Vagina (tissue), 2 donors: ENCODE results near the gene KPTN.

Experiments
- CTCF ChIP-seq, 3 experiments: fragments of 450-650 bp in 2 of 3; fragments of 200-600 bp in 1 of 3; sonication (generic) in 1 of 3; IDR thresholded peaks; one replicate each; pipeline ENCODE4 v1.5.1; 2017 to 2019; ENCODE audit warnings: antibody characterized with exemption in 3 of 3, mild to moderate bottlenecking in 2 of 3, moderate library complexity in 2 of 3
- POLR2A ChIP-seq, 2 donors: fragments of 450-650 bp; IDR thresholded peaks; one replicate each; pipeline ENCODE4 v1.6.1; 2017; ENCODE audit warnings: antibody characterized with exemption in 2 of 2, mild to moderate bottlenecking in 2 of 2, moderate library complexity in 2 of 2

- TF ChIP-seq POLR2A (IDR thresholded peaks at IDR 0.05) (no peak), CTCF (IDR thresholded peaks at IDR 0.05) (no peak)
These were observed 36.4 kb upstream of the KPTN start for GRCh38 chr19:47520343-47520806.
